Mesendoderm (in vitro differentiated cells): ENCODE measurements around the gene MACROD2.

Experiments used
- DNase-seq: peaks from one replicate; pipeline ENCODE4 v3.0.0; 2013
- H2AK5ac ChIP-seq: 2 replicates; pipeline ENCODE4 v1.6.1; 2013; ENCODE audit warnings: low read length, inconsistent platforms
- H2BK120ac ChIP-seq: 2 replicates; pipeline ENCODE4 v1.6.1; 2013; ENCODE audit warnings: low read depth, mild to moderate bottlenecking, low read length, moderate library complexity, mixed read lengths
- H2BK15ac ChIP-seq: replicated peaks from 2 replicates; pipeline ENCODE4 v1.6.1; 2013; ENCODE audit warnings: low read depth, mild to moderate bottlenecking, moderate library complexity
- H2BK5ac ChIP-seq: 2 replicates; pipeline ENCODE4 v1.6.1; 2013; ENCODE audit warnings: low read length, inconsistent platforms
- H3K18ac ChIP-seq: 2 replicates; pipeline ENCODE4 v1.6.1; 2013; ENCODE audit warnings: mild to moderate bottlenecking, low read length, mixed read lengths
- H3K23ac ChIP-seq: one replicate; pipeline ENCODE4 v1.6.1; 2013; ENCODE audit warnings: low read length
- H3K27ac ChIP-seq: 2 replicates; pipeline ENCODE4 v1.5.1; 2013; ENCODE audit warnings: low read depth, mild to moderate bottlenecking, inconsistent platforms, low read length, moderate library complexity
- H3K27me3 ChIP-seq: 2 replicates; pipeline ENCODE4 v1.6.1; 2013; ENCODE audit warnings: low read length, control low read depth, mild to moderate bottlenecking, inconsistent platforms; ENCODE audit not compliant: insufficient read depth, poor library complexity
- H3K36me3 ChIP-seq: 2 replicates; pipeline ENCODE4 v1.6.1; 2013; ENCODE audit warnings: low read length, inconsistent platforms; ENCODE audit not compliant: control insufficient read depth, insufficient read depth
- H3K4ac ChIP-seq: one replicate; pipeline ENCODE4 v1.6.1; 2013; ENCODE audit warnings: low read depth, mild to moderate bottlenecking, low read length, moderate library complexity
- H3K4me1 ChIP-seq: 2 replicates; pipeline ENCODE4 v1.6.1; 2013; ENCODE audit warnings: low read depth, low read length, inconsistent platforms; ENCODE audit not compliant: control insufficient read depth
- H3K4me2 ChIP-seq: 2 replicates; pipeline ENCODE4 v1.6.1; 2013; ENCODE audit warnings: low read length
- H3K4me3 ChIP-seq: 2 replicates; pipeline ENCODE4 v1.5.1; 2013; ENCODE audit warnings: mild to moderate bottlenecking, low read length
- H3K56ac ChIP-seq: one replicate; pipeline ENCODE4 v1.6.1; 2013; ENCODE audit warnings: low read length
- H3K79me1 ChIP-seq: 2 replicates; pipeline ENCODE4 v1.6.1; 2013; ENCODE audit warnings: low read length, inconsistent platforms
- H3K79me2 ChIP-seq: 2 replicates; pipeline ENCODE4 v1.6.1; 2013; ENCODE audit warnings: mild to moderate bottlenecking, low read length; ENCODE audit not compliant: control insufficient read depth, insufficient read depth
- H3K9ac ChIP-seq: 2 replicates; pipeline ENCODE4 v1.6.1; 2013; ENCODE audit warnings: low read length, inconsistent platforms
- H4K5ac ChIP-seq: one replicate; pipeline ENCODE4 v1.6.1; 2013; ENCODE audit warnings: low read length
- H4K8ac ChIP-seq: one replicate; pipeline ENCODE4 v1.6.1; 2013; ENCODE audit warnings: low read depth, mild to moderate bottlenecking, control low read depth, low read length, moderate library complexity
- WGBS: extraction: QIAGEN DNeasy Blood & Tissue Kit; methylation state at CpG from one replicate; pipeline ENCODE4 v1.1.7; 2013; ENCODE audit warnings: low lambda C conversion rate, missing lambda C conversion rate; ENCODE audit not compliant: insufficient coverage; ENCODE audit errors: extremely low coverage; 5-methylcytosine and 5-hydroxymethylcytosine counted together

Gene MACROD2

GRCh38 chr20:14481863-14482262 lies 486.5 kb downstream of the MACROD2 start:
- H3K4me3 ChIP-seq, result no peak overlapping the region
- no peak overlapping the region for H3K23ac ChIP-seq
- H3K36me3 ChIP-seq, result no peaks in the 10 kb centered on the region
- no peak overlapping the region for H3K9ac ChIP-seq
- H3K79me2 ChIP-seq, result no peaks in the 10 kb centered on the region
- no peak for DNase-seq
- no peak overlapping the region for H3K4me2 ChIP-seq
- H4K5ac ChIP-seq, result no peak overlapping the region
- H3K79me1 ChIP-seq, result no peaks in the 10 kb centered on the region
- H3K56ac ChIP-seq, result no peak overlapping the region
- H3K27me3 ChIP-seq, result no peaks in the 10 kb centered on the region
- no peak overlapping the region for H2BK5ac ChIP-seq
- no peak overlapping the region for H3K4ac ChIP-seq
- no peak overlapping the region for H2BK15ac ChIP-seq
- peaks cover 3% of the 10 kb centered on the region for H3K4me1 ChIP-seq
- no peak overlapping the region for H4K8ac ChIP-seq
- H3K27ac ChIP-seq, result no peak overlapping the region
- no peak overlapping the region for H3K18ac ChIP-seq
- no peak overlapping the region for H2AK5ac ChIP-seq
- WGBS, result no CpG with 5 or more reads among the region's 3 CpGs
- H2BK120ac ChIP-seq, result no peak overlapping the region

DNA sequence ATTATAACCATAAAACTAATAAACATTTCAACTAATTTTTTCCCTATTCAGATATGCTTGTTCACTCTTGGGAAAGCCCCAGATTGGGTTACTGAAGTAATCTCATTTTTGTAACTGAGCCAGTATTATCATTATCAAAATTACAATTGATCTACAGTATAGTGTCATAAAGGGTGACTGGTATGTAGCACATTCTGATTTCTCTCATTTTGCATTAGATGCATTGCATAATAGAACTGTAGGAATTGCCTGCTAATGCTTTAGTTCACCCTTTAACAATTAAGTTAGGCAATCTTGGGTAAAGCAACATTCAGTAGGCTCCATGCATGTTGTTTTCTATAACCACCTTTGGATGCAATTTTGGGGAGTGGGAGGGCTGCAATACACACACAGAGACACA lies 492.9 kb downstream of the MACROD2 start:
- no peak overlapping the region for H3K9ac ChIP-seq
- H2AK5ac ChIP-seq, result no peak overlapping the region
- H3K27ac ChIP-seq, result no peak overlapping the region
- H3K4me2 ChIP-seq, result no peak overlapping the region
- H2BK120ac ChIP-seq, result no peak overlapping the region
- H3K23ac ChIP-seq, result no peak overlapping the region
- no peaks in the 10 kb centered on the region for H3K4me1 ChIP-seq
- no peaks in the 10 kb centered on the region for H3K79me2 ChIP-seq
- no peak overlapping the region for H4K5ac ChIP-seq
- H3K4ac ChIP-seq, result no peak overlapping the region
- no peaks in the 10 kb centered on the region for H3K27me3 ChIP-seq
- no peaks in the 10 kb centered on the region for H3K79me1 ChIP-seq
- H3K36me3 ChIP-seq, result no peaks in the 10 kb centered on the region
- no peak for DNase-seq
- no peak overlapping the region for H4K8ac ChIP-seq
- no peak overlapping the region for H2BK15ac ChIP-seq
- no peak overlapping the region for H3K18ac ChIP-seq
- H3K4me3 ChIP-seq, result no peak overlapping the region
- H2BK5ac ChIP-seq, result no peak overlapping the region
- no peak overlapping the region for H3K56ac ChIP-seq

- no peak overlapping the region for H3K4me3 ChIP-seq
- no peak overlapping the region for H4K5ac ChIP-seq
- no peak overlapping the region for H3K23ac ChIP-seq
- H3K18ac ChIP-seq, result no peak overlapping the region
- no peaks in the 10 kb centered on the region for H3K27me3 ChIP-seq
- H3K4me1 ChIP-seq, result no peaks in the 10 kb centered on the region
- no peak overlapping the region for H3K27ac ChIP-seq
- H3K56ac ChIP-seq, result no peak overlapping the region
- H3K79me1 ChIP-seq, result no peaks in the 10 kb centered on the region
- H3K79me2 ChIP-seq, result no peaks in the 10 kb centered on the region
- no peak overlapping the region for H2BK120ac ChIP-seq
- no CpG with 5 or more reads among the region's 5 CpGs for WGBS
- H3K4me2 ChIP-seq, result no peak overlapping the region
- no peak overlapping the region for H2BK15ac ChIP-seq
- no peaks in the 10 kb centered on the region for H3K36me3 ChIP-seq
- H4K8ac ChIP-seq, result no peak overlapping the region
- H3K9ac ChIP-seq, result no peak overlapping the region
- H3K4ac ChIP-seq, result no peak overlapping the region
- no peak overlapping the region for H2AK5ac ChIP-seq
- peak; percentile 18 for DNase-seq
- H2BK5ac ChIP-seq, result no peak overlapping the region
Observed at GRCh38 chr20:14488756-14489479, 493.6 kb downstream of the MACROD2 start.

GRCh38 chr20:14489544-14489943 lies 494.2 kb downstream of the MACROD2 start:
- Histone ChIP-seq H3K4ac (no peak overlapping the region), H3K4me2 (no peak overlapping the region), H3K23ac (no peak overlapping the region), H2BK120ac (no peak overlapping the region), H3K36me3 (no peaks in the 10 kb centered on the region), H3K56ac (no peak overlapping the region), H2BK5ac (no peak overlapping the region), H2BK15ac (no peak overlapping the region), H3K18ac (no peak overlapping the region), H3K9ac (no peak overlapping the region), H3K27ac (no peak overlapping the region), H3K4me1 (no peaks in the 10 kb centered on the region), H4K8ac (no peak overlapping the region), H3K79me2 (no peaks in the 10 kb centered on the region), H3K4me3 (no peak overlapping the region), H3K79me1 (no peaks in the 10 kb centered on the region), H4K5ac (no peak overlapping the region), H3K27me3 (no peaks in the 10 kb centered on the region), H2AK5ac (no peak overlapping the region)
- DNase-seq, result no peak
- no CpG with 5 or more reads among the region's 2 CpGs for WGBS

DNA sequence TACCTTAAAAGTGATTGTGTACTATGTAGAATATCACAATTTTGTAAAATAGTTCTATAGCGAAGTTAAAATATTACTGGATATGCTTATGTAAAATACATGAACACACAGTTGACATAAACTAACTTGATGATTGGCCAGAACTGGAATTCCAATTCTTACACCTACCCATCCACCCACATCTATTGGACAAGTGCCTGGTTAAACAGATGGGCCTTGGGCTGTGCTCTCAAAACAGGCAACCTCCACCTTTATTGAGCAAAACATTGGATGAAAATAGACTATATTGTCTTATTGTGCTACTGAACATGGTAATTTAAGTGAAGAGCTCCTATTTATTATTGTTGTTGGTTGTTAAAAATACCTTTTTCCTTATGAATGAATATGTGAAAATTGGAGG lies 496.1 kb downstream of the MACROD2 start:
- Histone ChIP-seq H3K4me1 (no peaks in the 10 kb centered on the region), H3K79me2 (no peaks in the 10 kb centered on the region), H3K4ac (no peak overlapping the region), H3K27me3 (no peaks in the 10 kb centered on the region), H4K5ac (no peak overlapping the region), H4K8ac (no peak overlapping the region), H3K23ac (no peak overlapping the region), H3K4me2 (no peak overlapping the region), H3K4me3 (no peak overlapping the region), H2AK5ac (no peak overlapping the region), H2BK15ac (no peak overlapping the region), H3K27ac (no peak overlapping the region), H3K56ac (no peak overlapping the region), H3K79me1 (no peaks in the 10 kb centered on the region), H2BK120ac (no peak overlapping the region), H3K36me3 (no peaks in the 10 kb centered on the region), H2BK5ac (no peak overlapping the region), H3K18ac (no peak overlapping the region), H3K9ac (no peak overlapping the region)
- WGBS, result no CpG with 5 or more reads among the region's 1 CpG
- DNase-seq, result no peak

- no peak overlapping the region for H2BK15ac ChIP-seq
- H2BK120ac ChIP-seq, result no peak overlapping the region
- H4K5ac ChIP-seq, result no peak overlapping the region
- H3K27me3 ChIP-seq, result no peaks in the 10 kb centered on the region
- H3K4me2 ChIP-seq, result no peak overlapping the region
- H3K56ac ChIP-seq, result no peak overlapping the region
- H3K4ac ChIP-seq, result no peak overlapping the region
- no peak overlapping the region for H2BK5ac ChIP-seq
- H3K23ac ChIP-seq, result no peak overlapping the region
- H3K36me3 ChIP-seq, result no peaks in the 10 kb centered on the region
- no peaks in the 10 kb centered on the region for H3K79me2 ChIP-seq
- H4K8ac ChIP-seq, result no peak overlapping the region
- WGBS, result no CpG with 5 or more reads among the region's 1 CpG
- no peak overlapping the region for H2AK5ac ChIP-seq
- H3K18ac ChIP-seq, result no peak overlapping the region
- no peak overlapping the region for H3K4me3 ChIP-seq
- H3K27ac ChIP-seq, result no peak overlapping the region
- H3K79me1 ChIP-seq, result no peaks in the 10 kb centered on the region
- H3K4me1 ChIP-seq, result peaks cover 2% of the 10 kb centered on the region
- DNase-seq, result no peak
- no peak overlapping the region for H3K9ac ChIP-seq
Observed at GRCh38 chr20:14493408-14493807, 498.1 kb downstream of the MACROD2 start.
